GM12892 (cell line): ENCODE measurements around the gene GIGYF1.

ENCODE experiments used
- POLR2A ChIP-seq: IDR thresholded peaks from 2 replicates; pipeline ENCODE4 v1.6.1; 2011; ENCODE audit warnings: low read depth, low read length, control low read depth
- POLR2AphosphoS5 ChIP-seq: IDR thresholded peaks from 2 replicates; pipeline ENCODE4 v1.6.1; 2011; ENCODE audit warnings: low read depth, low read length, control low read depth
- TAF1 ChIP-seq: IDR thresholded peaks from 2 replicates; pipeline ENCODE4 v1.6.1; 2011; ENCODE audit warnings: low read depth, mild to moderate bottlenecking, control low read depth, low read length, borderline replicate concordance

GRCh38 chr7:100708395-100708794 is 14.3 kb upstream of the GIGYF1 start:
- TF ChIP-seq POLR2AphosphoS5 (no peak), POLR2A (no peak), TAF1 (no peak)
